Measurements from ENCODE around the gene BLMH. TPM values are rescaled to one million over a fixed set of nuclear protein-coding genes. Genes with fewer than 3 reads are reported as not detected.

The BLMH gene
- polyA plus RNA-seq, 4 donors = 8.3 to 56.6 (median 15.0) TPM

- Histone ChIP-seq H3K4me1 (ENCODE audit: control insufficient read depth in 3 of 3, insufficient read depth in 2 of 3, low read depth in 1 of 3, low read length in 2 of 3) (peaks cover 0 to 4% (median 2%) of the 10 kb centered on the region in 3 donors), H3K27me3 (ENCODE audit: control insufficient read depth in 3 of 3, insufficient read depth in 3 of 3, low read length in 3 of 3) (no peaks in the 10 kb centered on the region), H3K36me3 (ENCODE audit: control insufficient read depth in 3 of 3, insufficient read depth in 2 of 3, low read depth in 1 of 3, low read length in 3 of 3) (no peaks in the 10 kb centered on the region), H3K4me3 (ENCODE audit: low read depth in 1 of 3, low read length in 3 of 3) (no peak overlapping the region), H3K9me3 (ENCODE audit: control insufficient read depth in 2 of 2, insufficient read depth in 1 of 2, low read depth in 1 of 2, low read length in 1 of 2) (no peaks in the 10 kb centered on the region), H3K27ac (ENCODE audit: low read depth in 1 of 3, low read length in 2 of 3) (no peak overlapping the region)
- WGBS, 3 donors = 87 to 100% (median 95%) methylated on average over 1 of the region's 1 CpG
- FAIRE-seq = no peak
- no peak for DNase-seq
Measured at GRCh38 chr17:30316736-30317135, 25.0 kb upstream of the BLMH start.

DNA sequence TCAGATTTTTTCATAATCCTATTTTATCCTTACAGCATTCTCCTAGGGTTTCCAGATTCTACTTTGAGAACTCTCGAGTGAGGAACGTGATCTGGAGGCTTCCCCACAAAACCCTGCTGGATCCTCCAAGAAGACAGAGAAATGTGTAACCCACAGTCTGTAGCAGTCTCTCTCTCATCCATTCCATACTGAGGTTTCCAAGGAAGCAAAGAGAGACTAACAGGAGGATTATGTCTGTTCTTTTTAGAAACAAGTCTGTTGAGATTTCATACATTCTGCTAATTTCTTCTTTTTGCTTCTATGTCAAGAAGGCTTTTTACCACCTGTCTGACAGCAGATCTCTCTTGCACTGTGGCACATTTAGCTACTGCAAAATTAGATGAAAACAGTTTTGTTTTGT is 23.4 kb upstream of the BLMH start:
- DNase-seq (no peak), FAIRE-seq (no peak)
- WGBS, 3 donors = 73 to 98% (median 92%) methylated on average over 2 of the region's 2 CpGs
- H3K27me3 ChIP-seq (ENCODE audit: control insufficient read depth in 3 of 3, insufficient read depth in 3 of 3, low read length in 3 of 3) = no peaks in the 10 kb centered on the region
- no peak overlapping the region for H3K27ac ChIP-seq (ENCODE audit: low read depth in 1 of 3, low read length in 2 of 3)
- no peaks in the 10 kb centered on the region for H3K9me3 ChIP-seq (ENCODE audit: control insufficient read depth in 2 of 2, insufficient read depth in 1 of 2, low read depth in 1 of 2, low read length in 1 of 2)
- no peaks in the 10 kb centered on the region for H3K36me3 ChIP-seq (ENCODE audit: control insufficient read depth in 3 of 3, insufficient read depth in 2 of 3, low read depth in 1 of 3, low read length in 3 of 3)
- H3K4me1 ChIP-seq (ENCODE audit: control insufficient read depth in 3 of 3, insufficient read depth in 2 of 3, low read depth in 1 of 3, low read length in 2 of 3) = peaks cover 0 to 4% (median 2%) of the 10 kb centered on the region in 3 donors
- H3K4me3 ChIP-seq (ENCODE audit: low read depth in 1 of 3, low read length in 3 of 3) = no peak overlapping the region

DNA sequence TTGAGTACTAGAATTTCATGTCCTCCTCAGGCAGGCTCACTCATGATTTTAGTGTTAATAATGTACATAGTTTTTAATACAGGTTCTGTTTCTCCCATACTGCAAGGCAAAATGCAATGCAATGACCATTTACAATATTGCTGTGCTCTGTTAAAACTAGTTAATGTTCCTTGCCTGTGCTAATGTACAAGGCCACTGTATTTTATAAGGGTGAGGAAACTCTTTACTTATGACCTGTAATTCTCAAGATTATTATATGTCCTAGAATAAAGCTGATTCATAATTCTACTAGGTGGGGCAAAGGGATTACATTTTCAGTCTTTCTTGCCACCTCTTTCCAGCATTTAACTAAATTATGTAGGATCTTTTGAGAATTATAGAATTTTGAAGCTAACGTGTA is 22.7 kb upstream of the BLMH start:
- no peak for FAIRE-seq
- 41 to 56% (median 53%) methylated on average over 1 of the region's 1 CpG for WGBS, 3 donors

DNA sequence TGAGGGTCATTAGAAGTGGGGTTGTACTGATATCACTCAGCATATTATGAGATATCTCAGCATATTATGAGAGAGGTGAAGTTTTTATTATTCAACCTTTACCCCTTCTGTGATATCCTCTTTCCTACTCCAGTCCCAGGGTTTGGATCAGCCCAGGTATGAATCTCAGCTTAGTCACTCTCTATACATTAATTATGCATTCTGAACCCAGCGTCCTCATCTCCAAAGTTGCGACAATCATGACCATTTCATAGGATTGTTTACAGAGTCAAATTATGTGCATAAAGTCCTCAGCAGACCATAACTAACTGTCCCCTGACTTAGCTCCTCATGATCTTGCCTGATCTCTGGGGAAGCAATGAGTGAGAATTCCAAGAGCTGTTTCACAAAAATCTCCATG is 20.5 kb upstream of the BLMH start:
- H3K36me3 ChIP-seq (ENCODE audit: control insufficient read depth in 3 of 3, insufficient read depth in 2 of 3, low read depth in 1 of 3, low read length in 3 of 3) = no peaks in the 10 kb centered on the region
- DNase-seq (peak; percentile 61 to 71), FAIRE-seq (no peak)
- 9 to 48% (median 35%) methylated on average over 2 of the region's 2 CpGs for WGBS, 3 donors
- no peaks in the 10 kb centered on the region for H3K9me3 ChIP-seq (ENCODE audit: control insufficient read depth in 2 of 2, insufficient read depth in 1 of 2, low read depth in 1 of 2, low read length in 1 of 2)
- H3K4me1 ChIP-seq (ENCODE audit: control insufficient read depth in 3 of 3, insufficient read depth in 2 of 3, low read depth in 1 of 3, low read length in 2 of 3) = peaks cover 0 to 4% (median 2%) of the 10 kb centered on the region in 3 donors
- no peaks in the 10 kb centered on the region for H3K27me3 ChIP-seq (ENCODE audit: control insufficient read depth in 3 of 3, insufficient read depth in 3 of 3, low read length in 3 of 3)
- H3K4me3 ChIP-seq (ENCODE audit: low read depth in 1 of 3, low read length in 3 of 3) = no peak overlapping the region
- H3K27ac ChIP-seq (ENCODE audit: low read depth in 1 of 3, low read length in 2 of 3) = no peak overlapping the region

More for the DNA sequence above, 22.7 kb upstream of the BLMH start:
- peak in 1 of 2 donors; percentile 29 for DNase-seq
- Histone ChIP-seq H3K27ac (ENCODE audit: low read depth in 1 of 3, low read length in 2 of 3) (no peak overlapping the region), H3K4me3 (ENCODE audit: low read depth in 1 of 3, low read length in 3 of 3) (no peak overlapping the region), H3K36me3 (ENCODE audit: control insufficient read depth in 3 of 3, insufficient read depth in 2 of 3, low read depth in 1 of 3, low read length in 3 of 3) (no peaks in the 10 kb centered on the region), H3K4me1 (ENCODE audit: control insufficient read depth in 3 of 3, insufficient read depth in 2 of 3, low read depth in 1 of 3, low read length in 2 of 3) (peaks cover 0 to 4% (median 2%) of the 10 kb centered on the region in 3 donors), H3K9me3 (ENCODE audit: control insufficient read depth in 2 of 2, insufficient read depth in 1 of 2, low read depth in 1 of 2, low read length in 1 of 2) (no peaks in the 10 kb centered on the region), H3K27me3 (ENCODE audit: control insufficient read depth in 3 of 3, insufficient read depth in 3 of 3, low read length in 3 of 3) (no peaks in the 10 kb centered on the region)

DNA sequence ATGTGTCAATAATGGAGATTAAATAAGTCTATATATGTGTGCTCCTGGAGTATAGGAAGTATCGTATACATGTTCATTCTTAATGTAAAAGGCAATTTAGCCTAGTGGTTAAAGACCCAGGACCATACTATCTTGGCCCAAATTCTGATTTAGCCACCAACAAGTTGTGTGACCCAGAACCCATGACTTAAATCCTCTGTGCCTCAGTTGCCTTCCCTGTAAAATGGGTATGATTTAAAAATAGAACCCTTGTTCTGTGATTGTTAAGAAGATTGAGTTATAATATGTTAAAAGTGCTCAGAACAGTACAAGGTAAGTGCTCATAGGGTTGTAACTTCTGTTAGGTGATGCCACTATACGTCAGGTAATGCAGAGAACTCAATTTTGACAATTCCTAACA is 18.8 kb upstream of the BLMH start:
- Histone ChIP-seq H3K27ac (ENCODE audit: low read depth in 1 of 3, low read length in 2 of 3) (no peak overlapping the region), H3K9me3 (ENCODE audit: control insufficient read depth in 2 of 2, insufficient read depth in 1 of 2, low read depth in 1 of 2, low read length in 1 of 2) (no peaks in the 10 kb centered on the region), H3K4me1 (ENCODE audit: control insufficient read depth in 3 of 3, insufficient read depth in 2 of 3, low read depth in 1 of 3, low read length in 2 of 3) (peaks cover 0 to 4% (median 2%) of the 10 kb centered on the region in 3 donors), H3K36me3 (ENCODE audit: control insufficient read depth in 3 of 3, insufficient read depth in 2 of 3, low read depth in 1 of 3, low read length in 3 of 3) (no peaks in the 10 kb centered on the region), H3K27me3 (ENCODE audit: control insufficient read depth in 3 of 3, insufficient read depth in 3 of 3, low read length in 3 of 3) (no peaks in the 10 kb centered on the region), H3K4me3 (ENCODE audit: low read depth in 1 of 3, low read length in 3 of 3) (no peak overlapping the region)
- FAIRE-seq = no peak
- no peak for DNase-seq
- WGBS, 3 donors = 95 to 100% (median 98%) methylated on average over 2 of the region's 2 CpGs

DNA sequence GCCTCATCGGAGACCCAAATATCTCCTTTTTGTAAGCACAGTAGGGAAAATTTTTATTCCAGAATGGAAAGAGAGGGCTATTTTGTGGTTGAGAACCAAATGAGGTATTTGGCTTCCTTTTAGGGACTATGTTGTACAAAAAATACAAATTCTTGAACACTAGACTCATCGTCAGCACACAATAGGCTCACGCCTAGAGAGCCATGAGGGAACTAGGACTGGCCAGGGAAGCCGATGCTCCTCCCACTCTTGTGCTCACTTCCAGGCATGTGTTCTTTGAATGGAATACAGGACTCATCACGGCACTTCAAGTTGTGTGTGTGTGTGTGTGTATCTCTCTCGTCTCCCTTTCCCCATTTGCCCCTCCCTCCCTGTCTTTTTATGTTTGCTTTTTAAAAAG is 17.8 kb upstream of the BLMH start:
- peaks cover 0 to 4% (median 0%) of the 10 kb centered on the region in 3 donors for H3K4me1 ChIP-seq (ENCODE audit: control insufficient read depth in 3 of 3, insufficient read depth in 2 of 3, low read depth in 1 of 3, low read length in 2 of 3)
- no peak for FAIRE-seq
- no peaks in the 10 kb centered on the region for H3K9me3 ChIP-seq (ENCODE audit: control insufficient read depth in 2 of 2, insufficient read depth in 1 of 2, low read depth in 1 of 2, low read length in 1 of 2)
- no peak overlapping the region for H3K4me3 ChIP-seq (ENCODE audit: low read depth in 1 of 3, low read length in 3 of 3)
- WGBS, 3 donors = 94 to 97% (median 96%) methylated on average over 6 of the region's 6 CpGs
- DNase-seq = no peak
- H3K27ac ChIP-seq (ENCODE audit: low read depth in 1 of 3, low read length in 2 of 3) = no peak overlapping the region
- H3K36me3 ChIP-seq (ENCODE audit: control insufficient read depth in 3 of 3, insufficient read depth in 2 of 3, low read depth in 1 of 3, low read length in 3 of 3) = no peaks in the 10 kb centered on the region
- H3K27me3 ChIP-seq (ENCODE audit: control insufficient read depth in 3 of 3, insufficient read depth in 3 of 3, low read length in 3 of 3) = no peaks in the 10 kb centered on the region

GRCh38 chr17:30308406-30308805 is 16.7 kb upstream of the BLMH start:
- no peaks in the 10 kb centered on the region for H3K9me3 ChIP-seq (ENCODE audit: control insufficient read depth in 2 of 2, insufficient read depth in 1 of 2, low read depth in 1 of 2, low read length in 1 of 2)
- peaks cover 0 to 4% (median 0%) of the 10 kb centered on the region in 3 donors for H3K4me1 ChIP-seq (ENCODE audit: control insufficient read depth in 3 of 3, insufficient read depth in 2 of 3, low read depth in 1 of 3, low read length in 2 of 3)
- no peak overlapping the region for H3K27ac ChIP-seq (ENCODE audit: low read depth in 1 of 3, low read length in 2 of 3)
- FAIRE-seq (no peak), DNase-seq (peak; percentile 54)
- no peaks in the 10 kb centered on the region for H3K27me3 ChIP-seq (ENCODE audit: control insufficient read depth in 3 of 3, insufficient read depth in 3 of 3, low read length in 3 of 3)
- H3K4me3 ChIP-seq (ENCODE audit: low read depth in 1 of 3, low read length in 3 of 3) = no peak overlapping the region
- H3K36me3 ChIP-seq (ENCODE audit: control insufficient read depth in 3 of 3, insufficient read depth in 2 of 3, low read depth in 1 of 3, low read length in 3 of 3) = no peaks in the 10 kb centered on the region
- WGBS, 3 donors = 49 to 65% (median 55%) methylated on average over 2 of the region's 2 CpGs

DNA sequence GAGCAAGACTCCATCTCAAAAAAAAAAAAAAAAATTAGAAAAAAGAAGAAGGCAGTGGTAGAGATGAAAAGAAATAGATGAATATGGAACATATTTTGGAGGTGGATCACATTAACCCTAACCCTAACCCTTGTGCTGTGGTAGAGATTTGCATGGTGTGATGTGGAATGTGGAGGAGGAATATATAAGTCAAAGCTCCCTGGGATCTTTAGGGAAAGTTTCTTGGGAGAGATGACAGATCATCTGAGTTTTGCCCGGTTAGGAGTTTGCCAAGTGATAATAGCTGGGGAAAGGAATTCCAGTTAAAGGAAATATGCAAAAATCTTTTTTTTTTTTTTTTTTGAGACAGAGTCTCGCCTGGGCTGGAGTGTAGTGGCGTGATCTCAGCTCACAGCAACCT is 13.0 kb upstream of the BLMH start:
- WGBS, 3 donors = 70 to 87% (median 83%) methylated on average over 3 of the region's 3 CpGs
- no peak overlapping the region for H3K4me3 ChIP-seq (ENCODE audit: low read depth in 1 of 3, low read length in 3 of 3)
- H3K9me3 ChIP-seq (ENCODE audit: control insufficient read depth in 2 of 2, insufficient read depth in 1 of 2, low read depth in 1 of 2, low read length in 1 of 2) = peaks cover 0 to 6% of the 10 kb centered on the region in 2 donors
- DNase-seq (no peak), FAIRE-seq (no peak)
- H3K4me1 ChIP-seq (ENCODE audit: control insufficient read depth in 3 of 3, insufficient read depth in 2 of 3, low read depth in 1 of 3, low read length in 2 of 3) = no peaks in the 10 kb centered on the region
- H3K36me3 ChIP-seq (ENCODE audit: control insufficient read depth in 3 of 3, insufficient read depth in 2 of 3, low read depth in 1 of 3, low read length in 3 of 3) = no peaks in the 10 kb centered on the region
- H3K27me3 ChIP-seq (ENCODE audit: control insufficient read depth in 3 of 3, insufficient read depth in 3 of 3, low read length in 3 of 3) = no peaks in the 10 kb centered on the region
- H3K27ac ChIP-seq (ENCODE audit: low read depth in 1 of 3, low read length in 2 of 3) = no peak overlapping the region

- 77 to 81% (median 79%) methylated on average over 3 of the region's 3 CpGs for WGBS, 3 donors
- FAIRE-seq = no peak
Measured at GRCh38 chr17:30302241-30302640, 10.5 kb upstream of the BLMH start.

More at GRCh38 chr17:30302241-30302640, 10.5 kb upstream of the BLMH start:
- Histone ChIP-seq H3K4me3 (ENCODE audit: low read depth in 1 of 3, low read length in 3 of 3) (no peak overlapping the region), H3K27ac (ENCODE audit: low read depth in 1 of 3, low read length in 2 of 3) (no peak overlapping the region), H3K27me3 (ENCODE audit: control insufficient read depth in 3 of 3, insufficient read depth in 3 of 3, low read length in 3 of 3) (no peaks in the 10 kb centered on the region), H3K36me3 (ENCODE audit: control insufficient read depth in 3 of 3, insufficient read depth in 2 of 3, low read depth in 1 of 3, low read length in 3 of 3) (no peaks in the 10 kb centered on the region), H3K4me1 (ENCODE audit: control insufficient read depth in 3 of 3, insufficient read depth in 2 of 3, low read depth in 1 of 3, low read length in 2 of 3) (no peaks in the 10 kb centered on the region), H3K9me3 (ENCODE audit: control insufficient read depth in 2 of 2, insufficient read depth in 1 of 2, low read depth in 1 of 2, low read length in 1 of 2) (peaks cover 0 to 6% of the 10 kb centered on the region in 2 donors)
- no peak for DNase-seq

Data from small intestine (tissue), 7 donors.